GM23338 (cell line): ENCODE results near the gene WNT1. TPM values are rescaled to one million over a fixed set of nuclear protein-coding genes. Genes with fewer than 3 reads are reported as not detected.

Experiments used
- ATAC-seq: fragments of 200-7000 bp; cut with Tn5 transposase; 3 replicates; pipeline ENCODE4 v1.9.1; 2020
- DNase-seq: peaks from one replicate; pipeline ENCODE4 v3.0.0-alpha.2; 2015; ENCODE audit warnings: low spot score
- H2AFZ ChIP-seq: fragments of 200-600 bp; sonication (generic); 2 replicates; pipeline ENCODE4 v1.8.0; 2016; ENCODE audit warnings: antibody characterized with exemption, mild to moderate bottlenecking, moderate library complexity
- H3F3A ChIP-seq: fragments of 200-600 bp; sonication (generic); replicated peaks from 2 replicates; pipeline ENCODE4 v1.8.0; 2017; ENCODE audit warnings: antibody characterized with exemption, mixed run types, low read depth
- H3K27ac ChIP-seq: fragments of 200-600 bp; sonication (generic); 2 replicates; pipeline ENCODE4 v1.6.1; 2016; ENCODE audit warnings: low read depth
- H3K27me3 ChIP-seq: fragments of 200-600 bp; sonication (generic); 2 replicates; pipeline ENCODE4 v1.8.0; 2016; ENCODE audit warnings: mild to moderate bottlenecking, mixed run types, moderate library complexity; ENCODE audit not compliant: insufficient read depth
- H3K36me3 ChIP-seq: fragments of 200-600 bp; sonication (generic); 2 replicates; pipeline ENCODE4 v1.8.0; 2016; ENCODE audit warnings: mild to moderate bottlenecking; ENCODE audit not compliant: insufficient read depth
- H3K4me1 ChIP-seq: fragments of 200-600 bp; sonication (generic); 2 replicates; pipeline ENCODE4 v1.8.0; 2016; ENCODE audit warnings: mild to moderate bottlenecking, moderate library complexity; ENCODE audit not compliant: insufficient read depth
- H3K4me2 ChIP-seq: fragments of 200-600 bp; sonication (generic); 2 replicates; pipeline ENCODE4 v1.7.1; 2017; ENCODE audit warnings: mixed run types
- H3K4me3 ChIP-seq: fragments of 200-600 bp; sonication (generic); 2 replicates; pipeline ENCODE4 v1.6.1; 2016; ENCODE audit warnings: mixed run types
- H3K79me2 ChIP-seq: fragments of 200-600 bp; sonication (generic); replicated peaks from 2 replicates; pipeline ENCODE4 v1.8.0; 2017; ENCODE audit warnings: mild to moderate bottlenecking; ENCODE audit not compliant: insufficient read depth
- H3K9me2 ChIP-seq: fragments of 200-600 bp; sonication (generic); 2 replicates; pipeline ENCODE4 v1.8.0; 2017; ENCODE audit not compliant: insufficient read depth
- H4K20me1 ChIP-seq: fragments of 200-600 bp; sonication (generic); replicated peaks from 2 replicates; pipeline ENCODE4 v1.8.0; 2017; ENCODE audit warnings: mild to moderate bottlenecking; ENCODE audit not compliant: insufficient read depth
- H3K27ac Mint-ChIP-seq: 2 replicates; pipeline ENCODE4 v1.8.0; 2020; ENCODE audit warnings: inconsistent platforms, mild to moderate bottlenecking, moderate library complexity, mixed read lengths
- H3K27me3 Mint-ChIP-seq: 3 replicates; pipeline ENCODE4 v1.8.0; 2022; ENCODE audit warnings: low read depth, mild to moderate bottlenecking, moderate library complexity, mixed read lengths, inconsistent platforms; ENCODE audit not compliant: insufficient read depth, poor library complexity
- H3K36me3 Mint-ChIP-seq: 3 replicates; pipeline ENCODE4 v1.8.0; 2021; ENCODE audit warnings: low read depth, mild to moderate bottlenecking, inconsistent platforms, moderate library complexity, mixed read lengths
- H3K4me1 Mint-ChIP-seq: 3 replicates; pipeline ENCODE4 v1.8.0; 2020; ENCODE audit warnings: mild to moderate bottlenecking, inconsistent platforms, mixed read lengths
- H3K4me3 Mint-ChIP-seq: 3 replicates; pipeline ENCODE4 v1.8.0; 2021; ENCODE audit warnings: moderate library complexity, mild to moderate bottlenecking, inconsistent platforms, mixed read lengths
- H3K9me3 Mint-ChIP-seq: 3 replicates; pipeline ENCODE4 v1.8.0; 2020; ENCODE audit warnings: moderate library complexity, mild to moderate bottlenecking, inconsistent platforms, mixed read lengths
- CREB1 ChIP-seq: fragments of 250-450 bp; sonication (Bioruptor Pico); IDR thresholded peaks from 2 replicates; pipeline ENCODE4 v1.5.0; 2020; ENCODE audit warnings: low read depth, mild to moderate bottlenecking, moderate library complexity
- EZH2 ChIP-seq: fragments of 200-600 bp; sonication (generic); IDR thresholded peaks from one replicate; pipeline ENCODE4 v1.8.0; 2017; ENCODE audit warnings: antibody characterized with exemption, mild to moderate bottlenecking, low read depth; ENCODE audit not compliant: unreplicated experiment
- EZH2phosphoT487 ChIP-seq: fragments of 200-600 bp; sonication (generic); IDR thresholded peaks from one replicate; pipeline ENCODE4 v1.8.1; 2018; ENCODE audit warnings: antibody characterized with exemption; ENCODE audit not compliant: unreplicated experiment
- JUNB ChIP-seq: IDR thresholded peaks from one replicate; pipeline ENCODE4 v1.6.1; 2016; ENCODE audit warnings: antibody characterized with exemption; ENCODE audit not compliant: unreplicated experiment
- NANOG ChIP-seq: IDR thresholded peaks from 2 replicates; pipeline ENCODE4 v1.6.1; 2016; ENCODE audit warnings: antibody characterized with exemption, borderline replicate concordance
- STAT1 ChIP-seq: IDR thresholded peaks from one replicate; pipeline ENCODE4 v1.6.1; 2016; ENCODE audit warnings: antibody characterized with exemption; ENCODE audit not compliant: unreplicated experiment
- ZNF114 ChIP-seq: fragments of 250-450 bp; sonication (Bioruptor Pico); IDR thresholded peaks from 2 replicates; pipeline ENCODE4 v1.5.0; 2020; ENCODE audit warnings: mild to moderate bottlenecking, moderate library complexity
- ZNF331 ChIP-seq: fragments of 250-450 bp; sonication (Bioruptor Pico); IDR thresholded peaks from 2 replicates; pipeline ENCODE4 v1.5.0; 2020; ENCODE audit warnings: low read depth, mild to moderate bottlenecking, moderate library complexity
- polyA plus RNA-seq: library from polyadenylated mRNA; unstranded; fragments of >200 nt; fragmentation: Nextera tagmentation; extraction: Ambion mirVana; gene quantifications from 2 replicates; pipeline ENCODE4 v1.2.1, GENCODE V29; 2016
- total RNA-seq: library from RNA; depleted of rRNA; stranded (reverse); fragments of >200 nt; shearing (Covaris generic); gene quantifications from 2 replicates; pipeline ENCODE4 v1.2.3, GENCODE V29; 2014
- TF ChIP-seq, protein P1 (sequence below): IDR thresholded peaks from one replicate; pipeline ENCODE4 v1.6.1; 2018; ENCODE audit warnings: antibody characterized with exemption; ENCODE audit not compliant: unreplicated experiment
- TF ChIP-seq, protein P2 (sequence below), 2 experiments: fragments of 200-600 bp in 1 of 2; sonication (generic) in 1 of 2; conservative IDR thresholded peaks; 2 replicates each; pipeline versions ENCODE4 v1.5.1 to v1.6.1; 2016 to 2017; ENCODE audit warnings: antibody characterized with exemption in 2 of 2, low read depth in 2 of 2, mild to moderate bottlenecking in 2 of 2, moderate library complexity in 1 of 2

The WNT1 gene
- total and polyA plus RNA-seq, 2 experiments from 2014 or later = not detected

DNA sequence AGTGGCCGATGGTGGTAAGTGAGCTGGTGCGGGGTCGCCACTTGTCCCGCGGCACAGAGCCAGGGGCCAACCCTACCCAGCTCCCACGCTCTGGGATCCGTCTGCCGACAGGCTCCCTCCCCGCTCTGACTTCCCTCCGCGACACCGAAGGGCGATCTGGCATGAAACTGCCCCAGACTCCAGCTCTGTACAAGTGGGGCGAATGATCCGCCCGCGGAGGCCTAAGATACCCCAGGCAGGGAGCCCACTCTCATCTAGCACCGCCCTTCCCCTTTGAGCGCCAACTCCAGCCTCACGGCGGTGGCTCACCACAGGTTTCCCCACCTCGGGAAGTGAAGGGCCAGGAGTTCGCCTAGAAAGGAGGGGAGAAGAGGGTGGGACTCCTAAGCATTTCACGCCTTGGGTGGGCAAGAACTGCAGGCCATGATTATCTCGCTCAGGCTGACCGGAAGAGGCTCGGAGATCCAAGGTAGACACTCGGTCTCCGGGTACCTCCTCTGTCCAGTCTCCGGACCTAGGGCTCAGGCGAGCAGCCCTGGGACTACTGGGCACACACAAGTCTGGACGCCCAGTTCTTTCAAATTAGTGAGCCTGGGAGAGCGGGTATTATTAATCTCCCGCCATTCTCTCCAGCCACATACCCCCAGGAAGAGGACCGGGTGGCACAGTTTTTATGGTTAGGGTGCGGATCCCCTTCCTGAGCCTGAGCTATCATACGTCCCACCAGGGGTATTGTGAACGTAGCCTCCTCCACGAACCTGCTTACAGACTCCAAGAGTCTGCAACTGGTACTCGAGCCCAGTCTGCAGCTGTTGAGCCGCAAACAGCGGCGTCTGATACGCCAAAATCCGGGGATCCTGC is 849 bp downstream of the WNT1 start:
- H3K4me1 Mint-ChIP-seq = peaks cover 36% of the 10 kb centered on the region
- H3K9me3 Mint-ChIP-seq = no peaks in the 10 kb centered on the region; the same call in 2 of the 3 replicates
- H3K79me2 ChIP-seq = no peaks in the 10 kb centered on the region
- no peaks in the 10 kb centered on the region for H3K36me3 ChIP-seq
- H3K4me3 Mint-ChIP-seq = peak overlapping the region; percentile 69
- H3K4me2 ChIP-seq = peak overlapping the region; percentile 88
- peaks cover 100% of the 10 kb centered on the region for H3K27me3 ChIP-seq
- H3K27ac Mint-ChIP-seq = no peak overlapping the region
- H3K4me1 ChIP-seq = peaks cover 25% of the 10 kb centered on the region; the same call in 1 of the 2 replicates
- DNase-seq (no peak), ATAC-seq (peak; percentile 0; the same call in 2 of the 3 replicates)
- H4K20me1 ChIP-seq = peaks cover 17% of the 10 kb centered on the region
- H3K27me3 Mint-ChIP-seq = peaks cover 99% of the 10 kb centered on the region
- H3K9me2 ChIP-seq = no peaks in the 10 kb centered on the region
- H3K27ac ChIP-seq = no peak overlapping the region
- H3F3A ChIP-seq = peaks cover 15% of the 10 kb centered on the region; the same call in 1 of the 2 replicates
- TF ChIP-seq JUNB (no peak), EZH2phosphoT487 (peak; percentile 37), EZH2 (peak; percentile 91), ZNF114 (CRISPR knock-in tag) (no peak)
- H2AFZ ChIP-seq = peak overlapping the region; percentile 94
- H3K36me3 Mint-ChIP-seq = no peaks in the 10 kb centered on the region
- peak overlapping the region; percentile 59 for H3K4me3 ChIP-seq

DNA sequence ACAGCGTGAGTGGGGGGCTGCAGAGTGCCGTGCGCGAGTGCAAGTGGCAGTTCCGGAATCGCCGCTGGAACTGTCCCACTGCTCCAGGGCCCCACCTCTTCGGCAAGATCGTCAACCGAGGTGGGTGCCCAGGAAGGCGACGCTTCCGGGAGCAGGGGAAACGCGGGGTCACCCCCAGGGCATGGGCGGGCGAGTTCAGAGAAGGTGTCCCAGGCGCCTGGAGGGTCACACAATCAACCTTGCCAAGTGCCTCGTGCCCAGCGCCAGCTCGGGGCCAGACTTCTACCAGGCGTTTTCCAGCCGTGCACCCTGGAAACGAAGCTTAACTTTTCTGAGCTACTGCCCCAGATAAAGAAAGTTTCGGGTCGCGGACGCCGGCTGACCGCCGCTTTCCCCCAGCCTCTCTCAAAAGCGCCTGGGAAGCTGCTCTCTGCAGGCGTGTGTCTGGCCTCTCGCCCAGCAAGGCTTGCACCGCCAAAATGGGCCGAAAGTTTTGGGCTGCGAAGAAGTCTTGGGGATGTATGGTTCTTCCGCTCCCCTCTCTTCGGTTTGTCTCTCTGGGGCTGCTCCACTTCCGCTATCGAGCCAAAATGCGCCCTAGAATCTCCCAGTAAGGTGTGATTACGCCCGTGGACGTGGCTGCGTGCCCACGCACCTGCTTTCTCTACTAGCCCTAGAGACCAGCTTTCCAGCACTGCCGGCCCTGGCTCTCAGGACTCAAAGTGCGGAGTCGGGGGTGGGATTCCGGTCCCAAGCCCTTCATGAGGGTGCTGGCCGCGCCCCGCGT is 1.7 kb downstream of the WNT1 start:
- TF ChIP-seq CREB1 (CRISPR knock-in tag) (no peak), EZH2 (peak; percentile 93), EZH2phosphoT487 (peak; percentile 59), STAT1 (no peak)
- H3K4me1 Mint-ChIP-seq = peaks cover 36% of the 10 kb centered on the region
- H3K4me3 ChIP-seq = peak overlapping the region; percentile 59

DNA sequence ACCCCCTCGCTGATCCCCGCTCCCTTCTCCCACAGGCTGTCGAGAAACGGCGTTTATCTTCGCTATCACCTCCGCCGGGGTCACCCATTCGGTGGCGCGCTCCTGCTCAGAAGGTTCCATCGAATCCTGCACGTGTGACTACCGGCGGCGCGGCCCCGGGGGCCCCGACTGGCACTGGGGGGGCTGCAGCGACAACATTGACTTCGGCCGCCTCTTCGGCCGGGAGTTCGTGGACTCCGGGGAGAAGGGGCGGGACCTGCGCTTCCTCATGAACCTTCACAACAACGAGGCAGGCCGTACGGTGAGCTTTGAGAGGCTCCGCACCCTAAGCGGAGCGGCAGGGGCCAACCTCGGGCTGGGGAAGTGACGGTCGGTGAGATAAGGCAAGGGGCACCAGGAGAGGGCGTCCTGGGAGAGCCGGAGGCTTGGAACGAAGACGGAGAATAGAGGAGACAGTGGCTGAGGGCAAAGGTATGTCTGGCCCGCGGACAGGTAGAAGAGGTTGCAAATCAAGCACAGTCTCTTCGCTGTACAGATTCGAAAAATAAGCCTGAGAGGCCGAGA is 2.3 kb downstream of the WNT1 start:
- Mint-ChIP-seq H3K27me3 (peaks cover 99% of the 10 kb centered on the region), H3K9me3 (no peaks in the 10 kb centered on the region; the same call in 2 of the 3 replicates), H3K4me3 (peak overlapping the region; percentile 69), H3K4me1 (peaks cover 36% of the 10 kb centered on the region), H3K36me3 (no peaks in the 10 kb centered on the region), H3K27ac (no peak overlapping the region)
- Histone ChIP-seq H4K20me1 (peaks cover 17% of the 10 kb centered on the region), H3K4me3 (peak overlapping the region; percentile 59), H3K36me3 (no peaks in the 10 kb centered on the region), H3K9me2 (no peaks in the 10 kb centered on the region), H3K79me2 (no peaks in the 10 kb centered on the region), H3K4me2 (peak overlapping the region; percentile 88), H3K27ac (no peak overlapping the region), H2AFZ (peak overlapping the region; percentile 94), H3K27me3 (peaks cover 100% of the 10 kb centered on the region), H3F3A (peaks cover 12% of the 10 kb centered on the region; the same call in 1 of the 2 replicates), H3K4me1 (peaks cover 21% of the 10 kb centered on the region; the same call in 1 of the 2 replicates)
- ATAC-seq = peak; percentile 63
- DNase-seq = peak; percentile 88
- TF ChIP-seq, protein P1, sequence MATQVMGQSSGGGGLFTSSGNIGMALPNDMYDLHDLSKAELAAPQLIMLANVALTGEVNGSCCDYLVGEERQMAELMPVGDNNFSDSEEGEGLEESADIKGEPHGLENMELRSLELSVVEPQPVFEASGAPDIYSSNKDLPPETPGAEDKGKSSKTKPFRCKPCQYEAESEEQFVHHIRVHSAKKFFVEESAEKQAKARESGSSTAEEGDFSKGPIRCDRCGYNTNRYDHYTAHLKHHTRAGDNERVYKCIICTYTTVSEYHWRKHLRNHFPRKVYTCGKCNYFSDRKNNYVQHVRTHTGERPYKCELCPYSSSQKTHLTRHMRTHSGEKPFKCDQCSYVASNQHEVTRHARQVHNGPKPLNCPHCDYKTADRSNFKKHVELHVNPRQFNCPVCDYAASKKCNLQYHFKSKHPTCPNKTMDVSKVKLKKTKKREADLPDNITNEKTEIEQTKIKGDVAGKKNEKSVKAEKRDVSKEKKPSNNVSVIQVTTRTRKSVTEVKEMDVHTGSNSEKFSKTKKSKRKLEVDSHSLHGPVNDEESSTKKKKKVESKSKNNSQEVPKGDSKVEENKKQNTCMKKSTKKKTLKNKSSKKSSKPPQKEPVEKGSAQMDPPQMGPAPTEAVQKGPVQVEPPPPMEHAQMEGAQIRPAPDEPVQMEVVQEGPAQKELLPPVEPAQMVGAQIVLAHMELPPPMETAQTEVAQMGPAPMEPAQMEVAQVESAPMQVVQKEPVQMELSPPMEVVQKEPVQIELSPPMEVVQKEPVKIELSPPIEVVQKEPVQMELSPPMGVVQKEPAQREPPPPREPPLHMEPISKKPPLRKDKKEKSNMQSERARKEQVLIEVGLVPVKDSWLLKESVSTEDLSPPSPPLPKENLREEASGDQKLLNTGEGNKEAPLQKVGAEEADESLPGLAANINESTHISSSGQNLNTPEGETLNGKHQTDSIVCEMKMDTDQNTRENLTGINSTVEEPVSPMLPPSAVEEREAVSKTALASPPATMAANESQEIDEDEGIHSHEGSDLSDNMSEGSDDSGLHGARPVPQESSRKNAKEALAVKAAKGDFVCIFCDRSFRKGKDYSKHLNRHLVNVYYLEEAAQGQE = no peak
- no peak for TF ChIP-seq CREB1 (CRISPR knock-in tag)
- TF ChIP-seq ZNF331 (CRISPR knock-in tag) = no peak
- peak; percentile 94 for TF ChIP-seq EZH2
- TF ChIP-seq, protein P2, sequence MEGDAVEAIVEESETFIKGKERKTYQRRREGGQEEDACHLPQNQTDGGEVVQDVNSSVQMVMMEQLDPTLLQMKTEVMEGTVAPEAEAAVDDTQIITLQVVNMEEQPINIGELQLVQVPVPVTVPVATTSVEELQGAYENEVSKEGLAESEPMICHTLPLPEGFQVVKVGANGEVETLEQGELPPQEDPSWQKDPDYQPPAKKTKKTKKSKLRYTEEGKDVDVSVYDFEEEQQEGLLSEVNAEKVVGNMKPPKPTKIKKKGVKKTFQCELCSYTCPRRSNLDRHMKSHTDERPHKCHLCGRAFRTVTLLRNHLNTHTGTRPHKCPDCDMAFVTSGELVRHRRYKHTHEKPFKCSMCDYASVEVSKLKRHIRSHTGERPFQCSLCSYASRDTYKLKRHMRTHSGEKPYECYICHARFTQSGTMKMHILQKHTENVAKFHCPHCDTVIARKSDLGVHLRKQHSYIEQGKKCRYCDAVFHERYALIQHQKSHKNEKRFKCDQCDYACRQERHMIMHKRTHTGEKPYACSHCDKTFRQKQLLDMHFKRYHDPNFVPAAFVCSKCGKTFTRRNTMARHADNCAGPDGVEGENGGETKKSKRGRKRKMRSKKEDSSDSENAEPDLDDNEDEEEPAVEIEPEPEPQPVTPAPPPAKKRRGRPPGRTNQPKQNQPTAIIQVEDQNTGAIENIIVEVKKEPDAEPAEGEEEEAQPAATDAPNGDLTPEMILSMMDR (conservative IDR thresholded peaks at IDR 0.05; ENCODE audit: low read depth in 2 of 2) = peak; percentile 33 to 65
- no peak for TF ChIP-seq STAT1
- TF ChIP-seq NANOG = no peak

More for the DNA sequence above, 1.7 kb downstream of the WNT1 start:
- peak; percentile 52 for DNase-seq
- Histone ChIP-seq H3K4me2 (peak overlapping the region; percentile 88), H4K20me1 (peaks cover 17% of the 10 kb centered on the region), H3K4me1 (peaks cover 21% of the 10 kb centered on the region; the same call in 1 of the 2 replicates), H3K9me2 (no peaks in the 10 kb centered on the region), H3K79me2 (no peaks in the 10 kb centered on the region), H2AFZ (peak overlapping the region; percentile 94), H3F3A (peaks cover 12% of the 10 kb centered on the region; the same call in 1 of the 2 replicates), H3K36me3 (no peaks in the 10 kb centered on the region), H3K27ac (no peak overlapping the region), H3K27me3 (peaks cover 100% of the 10 kb centered on the region)
- H3K27ac Mint-ChIP-seq = no peak overlapping the region
- peak; percentile 3; the same call in 2 of the 3 replicates for ATAC-seq
- peaks cover 99% of the 10 kb centered on the region for H3K27me3 Mint-ChIP-seq
- H3K4me3 Mint-ChIP-seq = peak overlapping the region; percentile 69
- H3K9me3 Mint-ChIP-seq = no peaks in the 10 kb centered on the region; the same call in 2 of the 3 replicates
- no peaks in the 10 kb centered on the region for H3K36me3 Mint-ChIP-seq
